GM23338 (cell line): ENCODE measurements around the gene COX11. TPM values are rescaled to one million over a fixed set of nuclear protein-coding genes. Genes with fewer than 3 reads are reported as not detected.

Source experiments
- ATAC-seq: fragments of 200-7000 bp; cut with Tn5 transposase; 3 replicates; pipeline ENCODE4 v1.9.1; 2020
- DNase-seq: peaks from one replicate; pipeline ENCODE4 v3.0.0-alpha.2; 2015; ENCODE audit warnings: low spot score
- H2AFZ ChIP-seq: fragments of 200-600 bp; sonication (generic); 2 replicates; pipeline ENCODE4 v1.8.0; 2016; ENCODE audit warnings: antibody characterized with exemption, mild to moderate bottlenecking, moderate library complexity
- H3F3A ChIP-seq: fragments of 200-600 bp; sonication (generic); replicated peaks from 2 replicates; pipeline ENCODE4 v1.8.0; 2017; ENCODE audit warnings: antibody characterized with exemption, mixed run types, low read depth
- H3K27ac ChIP-seq: fragments of 200-600 bp; sonication (generic); 2 replicates; pipeline ENCODE4 v1.6.1; 2016; ENCODE audit warnings: low read depth
- H3K27me3 ChIP-seq: fragments of 200-600 bp; sonication (generic); 2 replicates; pipeline ENCODE4 v1.8.0; 2016; ENCODE audit warnings: mild to moderate bottlenecking, mixed run types, moderate library complexity; ENCODE audit not compliant: insufficient read depth
- H3K36me3 ChIP-seq: fragments of 200-600 bp; sonication (generic); 2 replicates; pipeline ENCODE4 v1.8.0; 2016; ENCODE audit warnings: mild to moderate bottlenecking; ENCODE audit not compliant: insufficient read depth
- H3K4me1 ChIP-seq: fragments of 200-600 bp; sonication (generic); 2 replicates; pipeline ENCODE4 v1.8.0; 2016; ENCODE audit warnings: mild to moderate bottlenecking, moderate library complexity; ENCODE audit not compliant: insufficient read depth
- H3K4me2 ChIP-seq: fragments of 200-600 bp; sonication (generic); 2 replicates; pipeline ENCODE4 v1.7.1; 2017; ENCODE audit warnings: mixed run types
- H3K4me3 ChIP-seq: fragments of 200-600 bp; sonication (generic); 2 replicates; pipeline ENCODE4 v1.6.1; 2016; ENCODE audit warnings: mixed run types
- H3K79me2 ChIP-seq: fragments of 200-600 bp; sonication (generic); replicated peaks from 2 replicates; pipeline ENCODE4 v1.8.0; 2017; ENCODE audit warnings: mild to moderate bottlenecking; ENCODE audit not compliant: insufficient read depth
- H3K9me2 ChIP-seq: fragments of 200-600 bp; sonication (generic); 2 replicates; pipeline ENCODE4 v1.8.0; 2017; ENCODE audit not compliant: insufficient read depth
- H4K20me1 ChIP-seq: fragments of 200-600 bp; sonication (generic); replicated peaks from 2 replicates; pipeline ENCODE4 v1.8.0; 2017; ENCODE audit warnings: mild to moderate bottlenecking; ENCODE audit not compliant: insufficient read depth
- H3K27ac Mint-ChIP-seq: 2 replicates; pipeline ENCODE4 v1.8.0; 2020; ENCODE audit warnings: inconsistent platforms, mild to moderate bottlenecking, moderate library complexity, mixed read lengths
- H3K27me3 Mint-ChIP-seq: 3 replicates; pipeline ENCODE4 v1.8.0; 2022; ENCODE audit warnings: low read depth, mild to moderate bottlenecking, moderate library complexity, mixed read lengths, inconsistent platforms; ENCODE audit not compliant: insufficient read depth, poor library complexity
- H3K36me3 Mint-ChIP-seq: 3 replicates; pipeline ENCODE4 v1.8.0; 2021; ENCODE audit warnings: low read depth, mild to moderate bottlenecking, inconsistent platforms, moderate library complexity, mixed read lengths
- H3K4me1 Mint-ChIP-seq: 3 replicates; pipeline ENCODE4 v1.8.0; 2020; ENCODE audit warnings: mild to moderate bottlenecking, inconsistent platforms, mixed read lengths
- H3K4me3 Mint-ChIP-seq: 3 replicates; pipeline ENCODE4 v1.8.0; 2021; ENCODE audit warnings: moderate library complexity, mild to moderate bottlenecking, inconsistent platforms, mixed read lengths
- H3K9me3 Mint-ChIP-seq: 3 replicates; pipeline ENCODE4 v1.8.0; 2020; ENCODE audit warnings: moderate library complexity, mild to moderate bottlenecking, inconsistent platforms, mixed read lengths
- CREB1 ChIP-seq: fragments of 250-450 bp; sonication (Bioruptor Pico); IDR thresholded peaks from 2 replicates; pipeline ENCODE4 v1.5.0; 2020; ENCODE audit warnings: low read depth, mild to moderate bottlenecking, moderate library complexity
- EZH2 ChIP-seq: fragments of 200-600 bp; sonication (generic); IDR thresholded peaks from one replicate; pipeline ENCODE4 v1.8.0; 2017; ENCODE audit warnings: antibody characterized with exemption, mild to moderate bottlenecking, low read depth; ENCODE audit not compliant: unreplicated experiment
- EZH2phosphoT487 ChIP-seq: fragments of 200-600 bp; sonication (generic); IDR thresholded peaks from one replicate; pipeline ENCODE4 v1.8.1; 2018; ENCODE audit warnings: antibody characterized with exemption; ENCODE audit not compliant: unreplicated experiment
- JUNB ChIP-seq: IDR thresholded peaks from one replicate; pipeline ENCODE4 v1.6.1; 2016; ENCODE audit warnings: antibody characterized with exemption; ENCODE audit not compliant: unreplicated experiment
- NANOG ChIP-seq: IDR thresholded peaks from 2 replicates; pipeline ENCODE4 v1.6.1; 2016; ENCODE audit warnings: antibody characterized with exemption, borderline replicate concordance
- POLR2AphosphoS5 ChIP-seq: IDR thresholded peaks from 2 replicates; pipeline ENCODE4 v1.6.1; 2016; ENCODE audit warnings: antibody characterized with exemption, low read depth
- STAT1 ChIP-seq: IDR thresholded peaks from one replicate; pipeline ENCODE4 v1.6.1; 2016; ENCODE audit warnings: antibody characterized with exemption; ENCODE audit not compliant: unreplicated experiment
- ZNF114 ChIP-seq: fragments of 250-450 bp; sonication (Bioruptor Pico); IDR thresholded peaks from 2 replicates; pipeline ENCODE4 v1.5.0; 2020; ENCODE audit warnings: mild to moderate bottlenecking, moderate library complexity
- ZNF331 ChIP-seq: fragments of 250-450 bp; sonication (Bioruptor Pico); IDR thresholded peaks from 2 replicates; pipeline ENCODE4 v1.5.0; 2020; ENCODE audit warnings: low read depth, mild to moderate bottlenecking, moderate library complexity
- polyA plus RNA-seq: library from polyadenylated mRNA; unstranded; fragments of >200 nt; fragmentation: Nextera tagmentation; extraction: Ambion mirVana; gene quantifications from 2 replicates; pipeline ENCODE4 v1.2.1, GENCODE V29; 2016
- total RNA-seq: library from RNA; depleted of rRNA; stranded (reverse); fragments of >200 nt; shearing (Covaris generic); gene quantifications from 2 replicates; pipeline ENCODE4 v1.2.3, GENCODE V29; 2014
- TF ChIP-seq, protein P1 (sequence below): fragments of 250-450 bp; sonication (Bioruptor Pico); IDR thresholded peaks from 2 replicates; pipeline ENCODE4 v1.5.0; 2020; ENCODE audit warnings: mild to moderate bottlenecking, moderate library complexity
- TF ChIP-seq, protein P2 (sequence below): IDR thresholded peaks from 2 replicates; pipeline ENCODE4 v1.6.1; 2016; ENCODE audit warnings: antibody characterized with exemption
- TF ChIP-seq, protein P3 (sequence below), 2 experiments: fragments of 200-600 bp in 1 of 2; sonication (generic) in 1 of 2; conservative IDR thresholded peaks; 2 replicates each; pipeline versions ENCODE4 v1.5.1 to v1.6.1; 2016 to 2017; ENCODE audit warnings: antibody characterized with exemption in 2 of 2, low read depth in 2 of 2, mild to moderate bottlenecking in 2 of 2, moderate library complexity in 1 of 2
- TF ChIP-seq, protein P4 (sequence below): IDR thresholded peaks from one replicate; pipeline ENCODE4 v1.6.1; 2018; ENCODE audit warnings: antibody characterized with exemption; ENCODE audit not compliant: unreplicated experiment

COX11 gene
- total and polyA plus RNA-seq, 2 experiments from 2014 or later: 53.7 to 56.7 TPM

DNA sequence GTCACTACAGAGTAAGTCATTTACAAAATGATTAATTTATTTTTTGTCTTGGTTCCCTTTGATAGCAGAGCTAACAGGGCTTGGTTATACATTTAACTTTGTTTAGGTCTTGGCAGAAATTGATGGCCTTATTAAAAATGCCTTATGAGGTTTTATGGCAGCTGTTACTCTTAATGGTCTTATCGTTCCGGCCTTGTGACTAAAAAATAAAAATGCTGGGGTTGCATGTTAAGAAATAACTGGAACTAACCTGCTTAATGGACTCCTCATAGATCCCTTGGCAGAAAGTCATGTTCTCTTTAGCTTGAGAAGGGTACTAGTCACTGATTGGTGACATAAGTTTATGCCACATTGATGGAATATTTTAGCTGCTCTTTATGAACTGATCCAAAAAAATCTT lies 18.3 kb downstream of the COX11 start:
- TF ChIP-seq CREB1 (CRISPR knock-in tag) (no peak), ZNF331 (CRISPR knock-in tag) (no peak), POLR2AphosphoS5 (no peak), NANOG (no peak), STAT1 (no peak), ZNF114 (no peak), EZH2phosphoT487 (no peak), EZH2 (no peak), JUNB (no peak)
- TF ChIP-seq, protein P1, sequence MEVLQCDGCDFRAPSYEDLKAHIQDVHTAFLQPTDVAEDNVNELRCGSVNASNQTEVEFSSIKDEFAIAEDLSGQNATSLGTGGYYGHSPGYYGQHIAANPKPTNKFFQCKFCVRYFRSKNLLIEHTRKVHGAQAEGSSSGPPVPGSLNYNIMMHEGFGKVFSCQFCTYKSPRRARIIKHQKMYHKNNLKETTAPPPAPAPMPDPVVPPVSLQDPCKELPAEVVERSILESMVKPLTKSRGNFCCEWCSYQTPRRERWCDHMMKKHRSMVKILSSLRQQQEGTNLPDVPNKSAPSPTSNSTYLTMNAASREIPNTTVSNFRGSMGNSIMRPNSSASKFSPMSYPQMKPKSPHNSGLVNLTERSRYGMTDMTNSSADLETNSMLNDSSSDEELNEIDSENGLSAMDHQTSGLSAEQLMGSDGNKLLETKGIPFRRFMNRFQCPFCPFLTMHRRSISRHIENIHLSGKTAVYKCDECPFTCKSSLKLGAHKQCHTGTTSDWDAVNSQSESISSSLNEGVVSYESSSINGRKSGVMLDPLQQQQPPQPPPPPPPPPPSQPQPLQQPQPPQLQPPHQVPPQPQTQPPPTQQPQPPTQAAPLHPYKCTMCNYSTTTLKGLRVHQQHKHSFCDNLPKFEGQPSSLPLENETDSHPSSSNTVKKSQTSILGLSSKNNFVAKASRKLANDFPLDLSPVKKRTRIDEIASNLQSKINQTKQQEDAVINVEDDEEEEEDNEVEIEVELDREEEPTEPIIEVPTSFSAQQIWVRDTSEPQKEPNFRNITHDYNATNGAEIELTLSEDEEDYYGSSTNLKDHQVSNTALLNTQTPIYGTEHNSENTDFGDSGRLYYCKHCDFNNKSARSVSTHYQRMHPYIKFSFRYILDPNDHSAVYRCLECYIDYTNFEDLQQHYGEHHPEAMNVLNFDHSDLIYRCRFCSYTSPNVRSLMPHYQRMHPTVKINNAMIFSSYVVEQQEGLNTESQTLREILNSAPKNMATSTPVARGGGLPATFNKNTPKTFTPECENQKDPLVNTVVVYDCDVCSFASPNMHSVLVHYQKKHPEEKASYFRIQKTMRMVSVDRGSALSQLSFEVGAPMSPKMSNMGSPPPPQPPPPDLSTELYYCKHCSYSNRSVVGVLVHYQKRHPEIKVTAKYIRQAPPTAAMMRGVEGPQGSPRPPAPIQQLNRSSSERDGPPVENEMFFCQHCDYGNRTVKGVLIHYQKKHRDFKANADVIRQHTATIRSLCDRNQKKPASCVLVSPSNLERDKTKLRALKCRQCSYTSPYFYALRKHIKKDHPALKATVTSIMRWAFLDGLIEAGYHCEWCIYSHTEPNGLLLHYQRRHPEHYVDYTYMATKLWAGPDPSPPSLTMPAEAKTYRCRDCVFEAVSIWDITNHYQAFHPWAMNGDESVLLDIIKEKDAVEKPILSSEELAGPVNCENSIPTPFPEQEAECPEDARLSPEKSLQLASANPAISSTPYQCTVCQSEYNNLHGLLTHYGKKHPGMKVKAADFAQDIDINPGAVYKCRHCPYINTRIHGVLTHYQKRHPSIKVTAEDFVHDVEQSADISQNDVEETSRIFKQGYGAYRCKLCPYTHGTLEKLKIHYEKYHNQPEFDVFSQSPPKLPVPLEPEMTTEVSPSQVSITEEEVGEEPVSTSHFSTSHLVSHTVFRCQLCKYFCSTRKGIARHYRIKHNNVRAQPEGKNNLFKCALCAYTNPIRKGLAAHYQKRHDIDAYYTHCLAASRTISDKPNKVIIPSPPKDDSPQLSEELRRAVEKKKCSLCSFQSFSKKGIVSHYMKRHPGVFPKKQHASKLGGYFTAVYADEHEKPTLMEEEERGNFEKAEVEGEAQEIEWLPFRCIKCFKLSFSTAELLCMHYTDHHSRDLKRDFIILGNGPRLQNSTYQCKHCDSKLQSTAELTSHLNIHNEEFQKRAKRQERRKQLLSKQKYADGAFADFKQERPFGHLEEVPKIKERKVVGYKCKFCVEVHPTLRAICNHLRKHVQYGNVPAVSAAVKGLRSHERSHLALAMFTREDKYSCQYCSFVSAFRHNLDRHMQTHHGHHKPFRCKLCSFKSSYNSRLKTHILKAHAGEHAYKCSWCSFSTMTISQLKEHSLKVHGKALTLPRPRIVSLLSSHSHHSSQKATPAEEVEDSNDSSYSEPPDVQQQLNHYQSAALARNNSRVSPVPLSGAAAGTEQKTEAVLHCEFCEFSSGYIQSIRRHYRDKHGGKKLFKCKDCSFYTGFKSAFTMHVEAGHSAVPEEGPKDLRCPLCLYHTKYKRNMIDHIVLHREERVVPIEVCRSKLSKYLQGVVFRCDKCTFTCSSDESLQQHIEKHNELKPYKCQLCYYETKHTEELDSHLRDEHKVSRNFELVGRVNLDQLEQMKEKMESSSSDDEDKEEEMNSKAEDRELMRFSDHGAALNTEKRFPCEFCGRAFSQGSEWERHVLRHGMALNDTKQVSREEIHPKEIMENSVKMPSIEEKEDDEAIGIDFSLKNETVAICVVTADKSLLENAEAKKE: no peak
- TF ChIP-seq, protein P2, sequence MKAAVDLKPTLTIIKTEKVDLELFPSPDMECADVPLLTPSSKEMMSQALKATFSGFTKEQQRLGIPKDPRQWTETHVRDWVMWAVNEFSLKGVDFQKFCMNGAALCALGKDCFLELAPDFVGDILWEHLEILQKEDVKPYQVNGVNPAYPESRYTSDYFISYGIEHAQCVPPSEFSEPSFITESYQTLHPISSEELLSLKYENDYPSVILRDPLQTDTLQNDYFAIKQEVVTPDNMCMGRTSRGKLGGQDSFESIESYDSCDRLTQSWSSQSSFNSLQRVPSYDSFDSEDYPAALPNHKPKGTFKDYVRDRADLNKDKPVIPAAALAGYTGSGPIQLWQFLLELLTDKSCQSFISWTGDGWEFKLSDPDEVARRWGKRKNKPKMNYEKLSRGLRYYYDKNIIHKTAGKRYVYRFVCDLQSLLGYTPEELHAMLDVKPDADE: no peak
- TF ChIP-seq, protein P3, sequence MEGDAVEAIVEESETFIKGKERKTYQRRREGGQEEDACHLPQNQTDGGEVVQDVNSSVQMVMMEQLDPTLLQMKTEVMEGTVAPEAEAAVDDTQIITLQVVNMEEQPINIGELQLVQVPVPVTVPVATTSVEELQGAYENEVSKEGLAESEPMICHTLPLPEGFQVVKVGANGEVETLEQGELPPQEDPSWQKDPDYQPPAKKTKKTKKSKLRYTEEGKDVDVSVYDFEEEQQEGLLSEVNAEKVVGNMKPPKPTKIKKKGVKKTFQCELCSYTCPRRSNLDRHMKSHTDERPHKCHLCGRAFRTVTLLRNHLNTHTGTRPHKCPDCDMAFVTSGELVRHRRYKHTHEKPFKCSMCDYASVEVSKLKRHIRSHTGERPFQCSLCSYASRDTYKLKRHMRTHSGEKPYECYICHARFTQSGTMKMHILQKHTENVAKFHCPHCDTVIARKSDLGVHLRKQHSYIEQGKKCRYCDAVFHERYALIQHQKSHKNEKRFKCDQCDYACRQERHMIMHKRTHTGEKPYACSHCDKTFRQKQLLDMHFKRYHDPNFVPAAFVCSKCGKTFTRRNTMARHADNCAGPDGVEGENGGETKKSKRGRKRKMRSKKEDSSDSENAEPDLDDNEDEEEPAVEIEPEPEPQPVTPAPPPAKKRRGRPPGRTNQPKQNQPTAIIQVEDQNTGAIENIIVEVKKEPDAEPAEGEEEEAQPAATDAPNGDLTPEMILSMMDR (conservative IDR thresholded peaks at IDR 0.05; ENCODE audit: low read depth in 2 of 2): no peak
- TF ChIP-seq, protein P4, sequence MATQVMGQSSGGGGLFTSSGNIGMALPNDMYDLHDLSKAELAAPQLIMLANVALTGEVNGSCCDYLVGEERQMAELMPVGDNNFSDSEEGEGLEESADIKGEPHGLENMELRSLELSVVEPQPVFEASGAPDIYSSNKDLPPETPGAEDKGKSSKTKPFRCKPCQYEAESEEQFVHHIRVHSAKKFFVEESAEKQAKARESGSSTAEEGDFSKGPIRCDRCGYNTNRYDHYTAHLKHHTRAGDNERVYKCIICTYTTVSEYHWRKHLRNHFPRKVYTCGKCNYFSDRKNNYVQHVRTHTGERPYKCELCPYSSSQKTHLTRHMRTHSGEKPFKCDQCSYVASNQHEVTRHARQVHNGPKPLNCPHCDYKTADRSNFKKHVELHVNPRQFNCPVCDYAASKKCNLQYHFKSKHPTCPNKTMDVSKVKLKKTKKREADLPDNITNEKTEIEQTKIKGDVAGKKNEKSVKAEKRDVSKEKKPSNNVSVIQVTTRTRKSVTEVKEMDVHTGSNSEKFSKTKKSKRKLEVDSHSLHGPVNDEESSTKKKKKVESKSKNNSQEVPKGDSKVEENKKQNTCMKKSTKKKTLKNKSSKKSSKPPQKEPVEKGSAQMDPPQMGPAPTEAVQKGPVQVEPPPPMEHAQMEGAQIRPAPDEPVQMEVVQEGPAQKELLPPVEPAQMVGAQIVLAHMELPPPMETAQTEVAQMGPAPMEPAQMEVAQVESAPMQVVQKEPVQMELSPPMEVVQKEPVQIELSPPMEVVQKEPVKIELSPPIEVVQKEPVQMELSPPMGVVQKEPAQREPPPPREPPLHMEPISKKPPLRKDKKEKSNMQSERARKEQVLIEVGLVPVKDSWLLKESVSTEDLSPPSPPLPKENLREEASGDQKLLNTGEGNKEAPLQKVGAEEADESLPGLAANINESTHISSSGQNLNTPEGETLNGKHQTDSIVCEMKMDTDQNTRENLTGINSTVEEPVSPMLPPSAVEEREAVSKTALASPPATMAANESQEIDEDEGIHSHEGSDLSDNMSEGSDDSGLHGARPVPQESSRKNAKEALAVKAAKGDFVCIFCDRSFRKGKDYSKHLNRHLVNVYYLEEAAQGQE: no peak
- no peaks in the 10 kb centered on the region for H3K27me3 ChIP-seq
- H4K20me1 ChIP-seq: peaks cover 2% of the 10 kb centered on the region; the same call in 1 of the 2 replicates
- no peaks in the 10 kb centered on the region for H3F3A ChIP-seq
- H3K4me1 Mint-ChIP-seq: no peaks in the 10 kb centered on the region
- no peaks in the 10 kb centered on the region for H3K4me1 ChIP-seq
- DNase-seq: no peak
- H3K4me2 ChIP-seq: no peak overlapping the region
- H3K36me3 Mint-ChIP-seq: peaks cover 72% of the 10 kb centered on the region
- H3K27me3 Mint-ChIP-seq: no peaks in the 10 kb centered on the region
- no peaks in the 10 kb centered on the region for H3K79me2 ChIP-seq
- H2AFZ ChIP-seq: no peak overlapping the region
- no peak overlapping the region for H3K4me3 Mint-ChIP-seq
- no peaks in the 10 kb centered on the region for H3K9me3 Mint-ChIP-seq
- peaks cover 30% of the 10 kb centered on the region for H3K36me3 ChIP-seq
- H3K27ac ChIP-seq: no peak overlapping the region
- no peak for ATAC-seq
- no peak overlapping the region for H3K27ac Mint-ChIP-seq
- H3K4me3 ChIP-seq: no peak overlapping the region
- no peaks in the 10 kb centered on the region for H3K9me2 ChIP-seq
